Endothelial cell of umbilical vein (primary cell): ENCODE measurements around the gene CACNA1E. TPM values are rescaled to one million over a fixed set of nuclear protein-coding genes. Genes with fewer than 3 reads are reported as not detected.

Experiments
- BruUV-seq: library from RNA; stranded (reverse); fragments of 400-500 nt; replicated peaks from 2 replicates; lab custom pipeline; 2021; lab: Mats Ljungman, UMichigan
- CTCF ChIA-PET: fragments of 300-600, 350-600 bp; sonication (Branson Sonifier 250); formaldehyde crosslinking; loops from one replicate; lab custom pipeline; 2021; ENCODE audit warnings: antibody characterized with exemption, inconsistent platforms; lab: Charles Lee
- POLR2A ChIA-PET: fragments of 300-600, 350-600 bp; sonication (Branson Sonifier 250); formaldehyde crosslinking; loops from one replicate; lab custom pipeline; 2021; ENCODE audit warnings: antibody characterized with exemption, inconsistent platforms; lab: Charles Lee
- DNase-seq: peaks from one replicate; pipeline ENCODE4 v3.0.0-alpha.2; 2011; ENCODE audit warnings: low read depth, low spot score
- FAIRE-seq: peaks from 2 replicates; lab custom pipeline; 2011; peaks lifted over from hg19 to GRCh38; lab: Jason Lieb, UNC
- H2AFZ ChIP-seq: 2 replicates; pipeline ENCODE4 v1.6.0; 2012; ENCODE audit warnings: low read depth, low read length, control low read depth, inconsistent platforms
- H3K27ac ChIP-seq: 2 replicates; pipeline ENCODE4 v1.5.1; 2011; ENCODE audit warnings: low read depth, mild to moderate bottlenecking, control low read depth, low read length, moderate library complexity; ENCODE audit not compliant: insufficient read depth
- H3K27me3 ChIP-seq, 2 experiments: 2 replicates each; pipeline versions ENCODE4 v1.6.0 to v1.6.1; 2011; ENCODE audit warnings: low read length in 2 of 2, mixed read lengths in 1 of 2; ENCODE audit not compliant: control insufficient read depth in 2 of 2, insufficient read depth in 2 of 2
- H3K36me3 ChIP-seq, 2 experiments: 2 replicates in 1 of 2; 3 replicates in 1 of 2; pipeline ENCODE4 v1.5.1; 2011; ENCODE audit warnings: low read length in 2 of 2, mild to moderate bottlenecking in 1 of 2, moderate library complexity in 1 of 2; ENCODE audit not compliant: control insufficient read depth in 2 of 2, insufficient read depth in 2 of 2; ENCODE audit errors: extremely low read depth in 1 of 2
- H3K4me1 ChIP-seq: 3 replicates; pipeline ENCODE4 v1.5.1; 2011; ENCODE audit warnings: mild to moderate bottlenecking, low read length; ENCODE audit not compliant: control insufficient read depth, insufficient read depth; ENCODE audit errors: extremely low read depth
- H3K4me2 ChIP-seq: 2 replicates; pipeline ENCODE4 v1.6.1; 2011; ENCODE audit warnings: low read length, control low read depth, mixed read lengths; ENCODE audit not compliant: insufficient read depth
- H3K4me3 ChIP-seq, 3 experiments: fragments of 200-600 bp in 1 of 3; sonication (generic), shearing (Covaris generic) in 1 of 3; replicated peaks in 1 of 3; 2 replicates each; pipeline ENCODE4 v1.5.1; 2011 to 2016; ENCODE audit warnings: control low read depth in 3 of 3, low read length in 3 of 3, mild to moderate bottlenecking in 2 of 3, inconsistent platforms in 1 of 3, low read depth in 1 of 3, moderate library complexity in 1 of 3; ENCODE audit not compliant: insufficient read depth in 1 of 3
- H3K79me2 ChIP-seq: 2 replicates; pipeline ENCODE4 v1.6.0; 2012; ENCODE audit warnings: low read length, inconsistent platforms; ENCODE audit not compliant: control insufficient read depth, insufficient read depth
- H3K9ac ChIP-seq: replicated peaks from 2 replicates; pipeline ENCODE3; 2011; ENCODE audit warnings: low read length, control low read depth; ENCODE audit not compliant: insufficient read depth; ENCODE audit errors: extremely low read depth
- H3K9me1 ChIP-seq: replicated peaks from 3 replicates; pipeline ENCODE4 v1.6.0; 2011; ENCODE audit warnings: mild to moderate bottlenecking, low read length; ENCODE audit not compliant: control insufficient read depth, insufficient read depth; ENCODE audit errors: extremely low read depth
- H3K9me3 ChIP-seq: replicated peaks from 2 replicates; pipeline ENCODE4 v1.5.1; 2012; ENCODE audit warnings: low read length, inconsistent platforms; ENCODE audit not compliant: control insufficient read depth, insufficient read depth
- H4K20me1 ChIP-seq: replicated peaks from 2 replicates; pipeline ENCODE3; 2011; ENCODE audit warnings: mild to moderate bottlenecking, low read length; ENCODE audit not compliant: control insufficient read depth, insufficient read depth; ENCODE audit errors: extremely low read depth
- CTCF ChIP-seq, 2 donors: IDR thresholded peaks; 1 replicate in 1 of 2; 2 replicates in 1 of 2; pipeline ENCODE4 v1.5.1; 2011; ENCODE audit warnings: low read length in 2 of 2, mild to moderate bottlenecking in 2 of 2, moderate library complexity in 2 of 2, control low read depth in 1 of 2, inconsistent platforms in 1 of 2, low read depth in 1 of 2; ENCODE audit not compliant: insufficient read depth in 1 of 2; ENCODE audit errors: extremely low read depth in 1 of 2
- EZH2 ChIP-seq: IDR thresholded peaks from 2 replicates; pipeline ENCODE4 v1.6.1; 2012; ENCODE audit warnings: borderline replicate concordance, low read depth, mild to moderate bottlenecking, moderate library complexity, low read length, inconsistent platforms; ENCODE audit not compliant: severe bottlenecking
- FOS ChIP-seq: IDR thresholded peaks from 2 replicates; pipeline ENCODE4 v1.6.1; 2011; ENCODE audit warnings: mild to moderate bottlenecking, low read length, moderate library complexity, borderline replicate concordance; ENCODE audit not compliant: insufficient read depth
- GATA2 ChIP-seq: IDR thresholded peaks from 2 replicates; pipeline ENCODE4 v1.7.0; 2011; ENCODE audit warnings: low read depth, mild to moderate bottlenecking, moderate library complexity, mixed read lengths, low read length; ENCODE audit not compliant: insufficient read length, insufficient read depth
- JUN ChIP-seq: IDR thresholded peaks from 2 replicates; pipeline ENCODE4 v1.6.1; 2011; ENCODE audit warnings: borderline replicate concordance, low read depth; ENCODE audit not compliant: insufficient read length, insufficient read depth
- MAX ChIP-seq: IDR thresholded peaks from 2 replicates; pipeline ENCODE4 v1.6.1; 2011; ENCODE audit not compliant: insufficient read depth, insufficient read length
- MYC ChIP-seq: IDR thresholded peaks from one replicate; pipeline ENCODE4 v1.6.1; 2011; ENCODE audit warnings: mild to moderate bottlenecking, low read depth, low read length
- POLR2A ChIP-seq: IDR thresholded peaks from 2 replicates; pipeline ENCODE4 v1.6.1; 2012; ENCODE audit warnings: low read depth, mild to moderate bottlenecking, control low read depth, low read length
- POLR2AphosphoS5 ChIP-seq: IDR thresholded peaks from 2 replicates; pipeline ENCODE4 v1.6.1; 2012; ENCODE audit warnings: low read depth, mild to moderate bottlenecking, control low read depth, low read length, moderate library complexity; ENCODE audit not compliant: insufficient read depth
- dilution Hi-C: fragments of 300-500 bp; cut with MboI; formaldehyde crosslinking; loops from one replicate; pipeline ENCODE4 v1.15.0; 2019; ENCODE audit warnings: low sequenced_read_pairs; ENCODE audit not compliant: extremely low pct_ligation_motif_present
- intact Hi-C: fragments of 100-400 bp; cut with micrococcal nuclease; formaldehyde crosslinking; loops from one replicate; pipeline ENCODE4 v1.10.0; 2022
- polyA plus RNA-seq, 4 experiments: library from polyadenylated mRNA; depleted of rRNA in 3 of 4; stranded (reverse) in 3 of 4; unstranded in 1 of 4; fragments of >200 nt; gene quantifications; 2 replicates each; pipeline versions ENCODE4 v1.2.1 to v1.2.3, GENCODE V29; 2011 to 2012; ENCODE audit warnings: missing spikeins in 1 of 4
- total RNA-seq: library from RNA; stranded (reverse); gene quantifications from 2 replicates; pipeline ENCODE4 v1.2.3, GENCODE V29; 2021

Gene CACNA1E
- total and polyA plus RNA-seq, 2 donors (not counting 3 experiments of a cell fraction or from before 2014, with no cell fraction given), result not detected

GRCh38 chr1:181632492-181632891, 149.2 kb downstream of the CACNA1E start:
- no peaks in the 10 kb centered on the region for H3K36me3 ChIP-seq
- TF ChIP-seq FOS (no peak), JUN (no peak)
- POLR2A ChIA-PET, result no interaction called here
- peaks cover 2% of the 10 kb centered on the region for H3K9me3 ChIP-seq
- no peak overlapping the region for H3K27ac ChIP-seq
- no peaks in the 10 kb centered on the region for H3K79me2 ChIP-seq
- no peak overlapping the region for H3K9ac ChIP-seq
- H4K20me1 ChIP-seq, result no peaks in the 10 kb centered on the region
- no TSS peak for BruUV-seq
- no peak overlapping the region for H3K4me3 ChIP-seq
- dilution Hi-C loops, result no loop called here
- FAIRE-seq (no peak), DNase-seq (no peak)
- H2AFZ ChIP-seq, result no peak overlapping the region
- intact Hi-C loops, result no loop called here
- no peaks in the 10 kb centered on the region for H3K9me1 ChIP-seq
- no peaks in the 10 kb centered on the region for H3K4me1 ChIP-seq
- no peaks in the 10 kb centered on the region for H3K27me3 ChIP-seq
- H3K4me2 ChIP-seq, result no peak overlapping the region
- CTCF ChIA-PET, result no interaction called here

GRCh38 chr1:181632960-181633359, 149.6 kb downstream of the CACNA1E start:
- no peak overlapping the region for H3K4me3 ChIP-seq
- no peak overlapping the region for H2AFZ ChIP-seq
- no peak for DNase-seq
- TF ChIP-seq GATA2 (no peak), MYC (no peak), MAX (no peak), JUN (no peak), POLR2A (no peak), POLR2AphosphoS5 (no peak), FOS (no peak), CTCF (IDR thresholded peaks at IDR 0.05; ENCODE audit: extremely low read depth in 1 of 2, insufficient read depth in 1 of 2, low read depth in 1 of 2, low read length in 2 of 2) (no peak), EZH2 (no peak)
- ChIA-PET CTCF (no interaction called here), POLR2A (no interaction called here)
- intact Hi-C loops (no loop called here), dilution Hi-C loops (no loop called here)
- H3K4me2 ChIP-seq, result no peak overlapping the region
- no peaks in the 10 kb centered on the region for H3K27me3 ChIP-seq
- no peaks in the 10 kb centered on the region for H3K4me1 ChIP-seq
- no peak overlapping the region for H3K9ac ChIP-seq
- FAIRE-seq, result no peak
- H3K79me2 ChIP-seq, result no peaks in the 10 kb centered on the region
- H3K9me3 ChIP-seq, result peaks cover 2% of the 10 kb centered on the region
- H4K20me1 ChIP-seq, result no peaks in the 10 kb centered on the region
- no peaks in the 10 kb centered on the region for H3K36me3 ChIP-seq
- no peaks in the 10 kb centered on the region for H3K9me1 ChIP-seq
- no TSS peak for BruUV-seq
- H3K27ac ChIP-seq, result no peak overlapping the region
